Ramos (cell line): ENCODE measurements around the gene BCL2L12.
"Not testable (repeated sequence)": the region's sequence is repeated elsewhere in the genome, so short reads cannot be mapped to it uniquely, and the experiment has no call there.

ENCODE experiments used
- in situ Hi-C: fragments of 300-500 bp; cut with MboI; formaldehyde crosslinking; loops from one replicate; pipeline ENCODE4 v1.14.3; 2022; ENCODE audit warnings: low sequenced_read_pairs; ENCODE audit not compliant: unreplicated experiment

The BCL2L12 gene, protein sequence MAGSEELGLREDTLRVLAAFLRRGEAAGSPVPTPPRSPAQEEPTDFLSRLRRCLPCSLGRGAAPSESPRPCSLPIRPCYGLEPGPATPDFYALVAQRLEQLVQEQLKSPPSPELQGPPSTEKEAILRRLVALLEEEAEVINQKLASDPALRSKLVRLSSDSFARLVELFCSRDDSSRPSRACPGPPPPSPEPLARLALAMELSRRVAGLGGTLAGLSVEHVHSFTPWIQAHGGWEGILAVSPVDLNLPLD

DNA sequence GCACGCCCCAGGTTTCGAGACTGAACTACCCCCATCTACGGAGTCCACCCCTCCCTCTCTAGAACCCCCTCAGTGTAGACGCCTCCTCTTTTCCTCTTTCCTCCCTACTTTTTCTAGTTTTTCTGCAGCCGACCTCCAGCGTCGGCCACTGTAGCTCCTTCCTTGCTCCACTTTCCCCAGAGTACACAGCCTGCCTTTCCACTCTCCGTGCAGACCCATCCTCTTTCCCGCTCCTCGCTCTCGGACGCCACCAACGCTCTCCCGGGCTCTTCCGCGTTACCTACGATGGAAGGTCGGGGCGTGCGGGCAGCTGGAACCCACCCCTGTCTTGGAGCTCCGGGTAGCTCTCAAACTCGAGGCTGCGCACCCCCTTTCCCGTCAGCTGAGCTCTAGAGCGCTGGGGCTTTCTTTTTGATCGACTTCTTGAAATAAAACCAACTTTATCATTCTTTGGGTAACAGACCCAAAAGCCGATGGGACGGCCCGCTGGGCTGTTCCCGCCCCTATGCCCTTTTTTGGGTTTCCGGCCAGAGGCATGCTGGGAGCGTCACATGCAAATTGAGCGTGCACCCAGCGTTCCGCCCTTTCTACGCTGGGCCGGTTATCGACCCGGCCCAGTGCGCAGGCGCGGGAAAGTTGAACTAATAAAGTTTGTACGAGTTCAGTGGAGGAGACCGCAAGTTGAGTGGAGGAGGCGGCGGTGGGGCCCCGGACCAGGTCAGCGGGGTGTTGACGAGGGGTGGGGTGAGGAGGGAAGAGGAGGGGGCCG, at the start of gene BCL2L12, which contains the start of gene IRF3:
BCL2L12 (plus strand) TSS at position 583 of the 769 bp plus-strand sequence. CDS start 760 bp downstream, outside the sequence.
IRF3 (minus strand) TSS at position 507 of the 769 bp plus-strand sequence. CDS start 1,019 bp downstream, outside the sequence.
- in situ Hi-C loops: no loop called here

DNA sequence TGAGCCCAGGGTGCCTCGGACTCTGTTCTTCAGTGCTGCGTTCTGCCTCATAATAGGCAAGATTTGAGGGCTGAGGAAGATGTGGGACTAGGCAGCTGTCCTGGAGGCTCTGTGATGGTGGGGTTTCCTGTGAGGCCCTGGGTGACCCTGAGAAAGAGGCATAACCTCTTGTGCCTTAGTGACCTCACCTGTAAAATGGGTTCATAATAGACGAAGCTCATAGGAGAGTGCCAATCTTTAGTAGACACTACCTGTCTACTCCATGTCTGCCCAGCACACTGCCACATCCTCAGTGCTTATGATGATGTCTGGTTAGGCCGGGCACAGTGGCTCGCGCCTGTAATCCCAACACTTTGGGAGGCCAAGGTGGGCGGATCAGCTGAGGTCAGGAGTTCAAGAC, 49.2 kb upstream of the BCL2L12 start:
- in situ Hi-C loops: no loop called here

DNA sequence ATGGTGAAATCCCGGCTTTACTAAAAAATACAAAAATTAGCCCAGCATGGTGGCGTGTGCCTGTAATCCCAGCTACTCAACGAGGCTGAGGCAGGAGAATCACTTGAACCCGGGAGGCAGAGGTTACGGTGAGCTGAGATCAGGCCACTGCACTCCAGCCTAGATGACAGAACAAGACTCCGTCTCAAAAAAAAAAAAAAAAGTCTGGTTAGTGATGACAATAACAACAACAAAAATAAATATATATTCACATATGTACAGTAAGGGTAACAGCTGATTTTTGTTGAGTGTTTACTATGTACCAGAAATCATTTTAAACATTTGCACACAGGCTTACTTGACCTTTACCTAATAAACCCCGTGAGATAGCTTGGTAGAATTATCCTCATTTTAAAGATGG, 48.8 kb upstream of the BCL2L12 start:
- in situ Hi-C loops: no loop called here

DNA sequence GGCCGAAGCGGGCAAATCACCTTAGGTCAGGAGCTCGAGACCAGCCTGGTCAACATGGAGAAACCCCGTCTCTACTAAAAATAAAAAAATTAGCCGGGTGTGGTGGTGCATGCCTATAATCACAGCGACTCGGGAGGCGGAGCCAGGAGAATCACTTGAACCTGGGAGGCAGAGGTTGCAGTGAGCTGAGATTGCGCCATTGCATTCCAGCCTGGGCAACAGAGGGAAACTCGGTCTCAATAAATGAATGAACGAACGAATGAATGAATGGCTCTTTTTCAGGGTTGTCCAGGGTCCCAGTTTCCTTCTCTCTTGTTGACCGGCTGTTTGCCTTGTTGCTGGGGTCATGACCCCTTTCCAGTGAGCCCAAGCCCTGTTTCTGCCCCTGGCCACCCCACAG, 47.9 kb upstream of the BCL2L12 start:
- in situ Hi-C loops: not testable (repeated sequence)

DNA sequence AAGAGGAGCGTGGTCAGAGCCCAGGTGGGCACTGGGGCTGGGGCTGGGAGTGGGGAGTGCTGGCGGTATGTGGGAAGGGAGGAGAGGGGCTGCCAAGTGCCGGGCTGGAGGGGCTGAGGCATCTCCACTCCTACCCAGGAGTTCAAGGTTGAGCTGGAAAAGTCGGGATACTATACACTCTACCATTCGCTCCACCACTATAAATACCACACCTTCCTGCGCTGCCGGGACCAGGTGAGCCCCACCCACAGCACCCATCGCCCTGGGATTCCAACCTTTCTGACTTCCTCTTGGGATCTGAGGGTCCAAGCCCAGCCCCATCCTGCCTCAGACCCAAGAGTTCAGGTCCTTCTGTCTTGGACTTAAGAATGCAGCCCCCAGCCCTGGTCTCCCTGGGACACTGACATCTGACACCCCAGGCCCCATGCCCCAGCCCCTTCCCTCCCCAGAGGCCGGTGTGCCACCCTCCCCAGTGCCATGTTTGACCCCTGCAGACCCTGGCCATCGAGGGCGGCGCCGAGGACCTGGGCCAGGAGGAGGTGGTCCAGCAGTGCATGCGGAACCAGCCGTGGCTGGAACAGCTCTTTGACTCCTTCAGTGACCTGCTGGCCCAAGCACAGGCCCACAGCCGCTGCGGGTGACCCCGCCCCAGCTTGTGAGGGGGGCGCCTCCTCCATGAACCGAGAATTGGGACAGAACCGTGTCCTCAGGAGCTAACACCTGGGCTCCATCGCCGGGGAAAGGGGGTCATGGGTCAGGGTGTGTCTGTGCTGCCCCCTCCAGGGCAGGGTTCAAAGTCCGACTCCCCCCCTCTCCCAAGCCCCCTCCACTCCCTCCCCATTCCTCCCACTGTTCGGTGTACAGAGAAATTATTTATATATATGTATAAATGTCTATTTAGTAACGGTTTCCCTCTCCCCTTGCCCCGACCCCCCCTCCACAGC, 40.5 kb upstream of the BCL2L12 start:
- in situ Hi-C loops: no loop called here

DNA sequence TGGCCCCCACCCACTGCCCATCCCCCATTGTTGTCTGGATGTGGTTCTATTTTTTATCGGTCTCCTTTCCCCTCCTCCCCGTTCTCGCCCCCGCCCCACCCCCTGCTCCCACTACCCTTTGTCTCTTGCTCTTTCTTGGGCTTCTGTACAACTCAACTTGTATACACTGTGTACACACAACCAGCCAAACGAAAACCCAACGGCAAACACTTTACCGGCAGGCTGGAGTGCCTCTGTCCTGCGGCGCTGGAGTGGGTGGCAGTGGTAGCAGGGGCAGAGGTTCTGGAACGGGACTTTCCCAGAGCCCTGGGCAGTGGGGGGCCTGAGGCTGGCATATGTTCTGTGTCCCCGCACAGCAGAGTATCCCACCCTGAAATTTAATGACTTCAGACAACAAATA, 39.5 kb upstream of the BCL2L12 start:
- in situ Hi-C loops: no loop called here

DNA sequence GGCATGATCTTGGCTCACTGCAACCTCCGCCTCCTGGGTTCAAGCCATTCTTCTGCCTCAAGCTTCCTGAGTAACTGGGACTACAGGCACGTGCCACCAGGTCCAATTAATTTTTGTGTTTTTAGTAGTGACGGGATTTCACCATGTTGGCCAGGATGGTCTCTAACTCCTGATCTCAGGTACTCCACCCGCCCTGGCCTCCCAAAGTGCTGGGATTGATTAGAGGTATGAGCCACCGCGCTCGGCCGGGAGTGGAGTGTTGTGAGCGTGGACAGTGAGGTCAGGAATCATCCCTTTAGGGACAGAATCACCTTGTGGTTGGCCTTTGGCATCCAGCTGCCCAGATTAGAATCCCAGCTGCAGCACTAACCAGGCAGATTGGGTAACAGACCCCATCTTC, 36.1 kb upstream of the BCL2L12 start:
- in situ Hi-C loops: no loop called here

DNA sequence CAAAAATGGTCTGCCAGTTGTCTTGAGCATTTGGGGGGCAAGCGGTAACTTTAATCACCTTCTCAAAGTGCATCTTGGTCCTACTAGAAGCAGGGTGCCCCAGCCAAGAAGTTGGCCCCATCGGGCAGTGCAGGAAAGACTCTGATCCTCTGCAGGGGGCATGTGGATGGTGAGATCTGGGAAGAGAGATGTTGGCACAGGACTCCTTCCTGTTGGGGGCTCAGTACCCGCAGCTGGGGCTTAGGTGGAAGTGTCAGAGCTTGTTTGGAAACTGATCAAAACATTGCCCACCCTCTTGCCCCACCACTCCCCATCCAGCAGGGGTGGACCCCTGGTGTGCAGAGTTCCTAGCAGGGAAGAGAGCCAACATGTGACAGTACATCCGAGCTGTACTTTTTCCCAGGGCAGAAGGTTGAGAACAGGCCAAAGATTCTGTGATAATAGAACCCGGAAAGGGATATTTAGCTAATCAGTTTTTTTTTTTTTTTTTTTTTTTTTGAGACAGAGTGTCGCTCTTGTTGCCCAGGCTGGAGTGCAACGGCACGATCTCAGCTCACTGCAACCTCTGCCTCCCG, 34.6 kb upstream of the BCL2L12 start:
- in situ Hi-C loops: no loop called here

DNA sequence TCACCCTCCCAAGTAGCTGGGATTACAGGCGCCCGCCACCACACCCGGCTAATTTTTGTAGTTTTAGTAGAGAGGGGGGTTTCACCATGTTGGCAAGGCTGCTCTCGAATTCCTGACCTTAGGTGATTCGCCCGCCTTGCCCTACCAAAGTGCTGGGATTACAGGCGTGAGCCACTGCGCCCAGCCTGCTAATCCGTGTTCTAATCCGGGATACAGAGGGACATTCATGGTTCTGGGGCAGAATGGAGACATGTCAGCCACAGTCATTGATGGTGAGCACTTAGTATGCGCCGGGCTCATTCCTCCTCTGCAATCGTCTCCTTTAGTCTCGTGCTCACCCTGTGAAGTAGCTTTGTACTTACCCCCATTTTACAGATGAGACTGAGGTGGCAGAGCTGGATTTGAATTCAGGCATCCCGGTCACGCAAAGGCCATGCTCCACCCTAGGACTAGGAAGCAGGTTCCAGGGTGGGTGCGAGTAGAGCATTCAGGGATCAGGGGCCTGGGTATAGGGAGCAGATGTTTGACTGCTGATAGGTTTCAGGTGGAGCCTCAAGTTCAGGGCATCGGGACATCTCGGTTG, 34.0 kb upstream of the BCL2L12 start:
- in situ Hi-C loops: no loop called here

DNA sequence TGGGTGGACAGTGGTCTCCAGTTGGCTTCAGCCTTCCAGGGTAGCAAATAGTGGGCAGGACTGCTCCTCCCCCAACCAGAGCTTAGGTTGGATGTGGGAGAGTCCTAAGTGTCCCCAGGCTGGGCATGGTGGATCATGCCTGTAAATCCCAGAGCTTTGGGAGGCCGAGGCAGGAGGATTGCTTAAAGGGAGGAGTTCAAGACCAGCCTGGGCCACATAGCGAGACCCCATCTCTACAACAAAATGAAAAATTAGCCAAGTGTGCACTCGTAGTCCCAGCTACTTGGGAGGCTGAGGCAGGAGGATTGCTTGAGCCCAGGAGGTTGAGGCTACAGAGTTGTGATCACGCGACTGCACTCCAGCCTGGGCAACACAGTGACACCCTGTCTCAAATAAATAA, 33.2 kb upstream of the BCL2L12 start:
- in situ Hi-C loops: no loop called here

DNA sequence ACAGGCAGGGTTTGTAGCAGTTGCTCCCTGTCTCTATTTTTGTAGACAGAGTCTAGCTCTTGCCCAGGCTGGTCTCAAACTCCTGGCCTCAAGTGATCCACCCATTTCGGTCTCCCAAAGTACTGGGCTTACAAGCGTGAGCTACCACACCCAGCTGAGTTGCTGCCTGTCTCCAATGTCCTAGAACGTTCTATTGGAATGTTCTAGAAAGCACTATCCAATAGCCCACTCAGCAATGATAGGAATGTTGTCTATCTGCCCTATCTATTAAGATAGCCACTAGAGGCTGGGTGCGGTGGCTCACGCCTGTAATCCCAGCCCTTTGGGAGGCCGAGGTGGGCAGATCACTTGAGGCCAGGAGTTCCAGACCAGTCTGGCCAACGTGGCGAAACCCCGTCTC, 32.5 kb upstream of the BCL2L12 start:
- in situ Hi-C loops: not testable (repeated sequence)

DNA sequence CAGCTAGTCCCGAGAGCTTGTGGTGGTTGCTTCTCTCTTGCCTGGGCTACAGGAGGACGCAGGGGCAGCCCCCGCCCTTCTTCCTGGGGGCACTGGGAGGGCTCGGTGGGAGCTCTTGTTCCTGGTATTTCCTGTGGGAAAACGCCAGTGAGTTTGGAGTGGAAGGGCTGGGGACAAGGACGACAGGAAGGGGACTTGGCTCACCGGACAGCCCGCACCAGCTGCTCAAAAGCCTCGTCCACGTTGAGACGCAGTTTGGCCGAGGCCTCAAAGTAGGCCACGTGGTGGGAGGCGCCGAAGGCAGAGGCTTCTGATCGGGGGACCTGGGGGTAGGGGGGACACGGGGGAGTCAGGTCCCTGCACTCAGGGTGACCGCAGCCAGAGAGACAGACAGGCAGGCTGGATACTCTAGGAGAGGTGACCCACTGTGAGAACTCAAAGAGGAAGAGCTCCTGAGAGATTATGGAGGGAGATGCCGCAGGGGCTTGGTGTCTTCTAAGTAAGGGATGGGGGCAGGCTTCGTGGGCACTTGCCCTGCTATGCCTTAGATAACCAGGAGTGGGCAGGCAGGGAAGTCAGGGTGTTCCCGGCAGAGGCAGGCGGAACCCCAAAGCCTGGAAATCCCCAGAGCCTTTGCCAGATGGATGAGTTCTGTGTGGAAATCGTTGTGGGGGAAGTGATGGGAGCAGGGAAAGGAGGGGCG, 30.1 kb upstream of the BCL2L12 start:
- in situ Hi-C loops: no loop called here

DNA sequence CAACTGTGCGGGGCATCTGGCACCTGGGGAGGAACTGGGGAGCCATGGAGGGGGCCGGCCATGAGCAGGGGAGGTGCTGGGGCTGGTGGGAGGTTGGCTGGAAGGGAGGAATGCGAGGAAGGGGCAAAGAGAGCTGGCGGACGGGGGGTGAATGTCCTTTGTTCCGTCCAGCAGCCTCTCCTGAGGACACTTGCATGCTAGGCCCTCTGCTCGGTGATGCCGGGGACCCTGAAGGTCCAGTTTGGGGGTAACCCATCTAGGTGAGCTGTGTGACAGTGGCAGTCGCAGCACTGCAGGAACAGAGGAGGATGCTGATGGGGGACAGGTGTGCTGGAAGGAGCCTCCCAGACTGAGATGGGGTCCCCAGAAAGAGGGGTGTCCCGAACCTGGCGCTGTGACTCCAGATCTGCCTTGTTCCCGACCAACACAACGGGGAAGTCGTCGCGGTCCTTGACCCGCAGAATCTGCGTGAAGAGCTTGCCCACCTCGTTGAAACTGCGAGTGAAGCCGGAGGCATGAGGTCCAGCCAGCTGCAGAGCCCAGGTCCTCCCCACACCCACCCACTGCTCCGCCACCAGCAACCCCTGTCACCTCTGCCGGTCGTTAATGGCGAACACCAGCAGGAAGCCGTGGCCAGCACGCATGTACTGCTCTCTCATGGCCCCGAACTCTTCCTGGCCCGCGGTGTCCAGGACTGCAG, 29.4 kb upstream of the BCL2L12 start:
- in situ Hi-C loops: no loop called here

DNA sequence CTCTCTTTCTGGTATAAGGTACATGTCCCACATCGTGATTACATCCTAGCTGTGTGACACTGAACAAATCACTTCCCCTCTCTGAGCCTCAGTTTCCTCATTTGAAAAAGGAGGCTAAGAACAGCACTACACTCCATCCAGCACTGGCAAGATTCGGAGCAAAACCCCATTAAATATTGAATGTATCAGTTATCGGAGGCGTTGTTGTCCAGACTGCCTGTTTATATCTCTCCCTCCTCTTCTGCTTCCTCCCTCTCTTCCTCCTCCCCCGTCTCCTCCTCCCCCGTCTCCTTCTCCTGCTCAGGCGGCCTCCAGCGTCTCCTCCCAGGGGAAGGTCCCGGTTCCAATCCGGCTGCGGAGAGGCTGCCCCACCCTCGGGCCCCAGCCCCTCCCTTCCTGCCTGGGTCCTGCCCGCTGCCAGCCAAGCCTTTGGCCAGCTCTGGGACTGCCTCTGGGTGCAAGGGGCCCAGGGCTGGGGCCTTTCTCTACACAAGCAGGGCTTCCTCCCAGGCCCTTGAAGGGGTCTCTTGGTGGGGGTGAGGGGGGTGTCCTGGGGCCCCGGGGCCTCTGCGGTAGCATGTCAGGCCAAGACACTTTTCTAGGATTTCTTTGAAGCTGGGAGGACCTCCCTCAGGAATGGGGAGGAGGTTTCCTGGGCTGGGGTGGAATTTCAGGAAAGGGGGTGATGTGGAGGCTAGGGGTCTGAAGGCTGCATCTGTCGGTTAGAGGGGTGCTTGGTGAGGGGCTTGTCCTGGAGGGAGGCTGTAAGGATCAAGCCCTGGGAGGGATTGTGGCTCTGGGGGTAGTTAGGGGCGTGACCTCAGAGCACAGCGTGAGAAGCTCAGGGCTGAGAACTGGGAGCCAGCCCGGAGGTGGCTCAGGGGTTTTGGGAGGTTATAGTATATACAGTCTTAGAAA, 27.7 kb upstream of the BCL2L12 start:
- in situ Hi-C loops: no loop called here

DNA sequence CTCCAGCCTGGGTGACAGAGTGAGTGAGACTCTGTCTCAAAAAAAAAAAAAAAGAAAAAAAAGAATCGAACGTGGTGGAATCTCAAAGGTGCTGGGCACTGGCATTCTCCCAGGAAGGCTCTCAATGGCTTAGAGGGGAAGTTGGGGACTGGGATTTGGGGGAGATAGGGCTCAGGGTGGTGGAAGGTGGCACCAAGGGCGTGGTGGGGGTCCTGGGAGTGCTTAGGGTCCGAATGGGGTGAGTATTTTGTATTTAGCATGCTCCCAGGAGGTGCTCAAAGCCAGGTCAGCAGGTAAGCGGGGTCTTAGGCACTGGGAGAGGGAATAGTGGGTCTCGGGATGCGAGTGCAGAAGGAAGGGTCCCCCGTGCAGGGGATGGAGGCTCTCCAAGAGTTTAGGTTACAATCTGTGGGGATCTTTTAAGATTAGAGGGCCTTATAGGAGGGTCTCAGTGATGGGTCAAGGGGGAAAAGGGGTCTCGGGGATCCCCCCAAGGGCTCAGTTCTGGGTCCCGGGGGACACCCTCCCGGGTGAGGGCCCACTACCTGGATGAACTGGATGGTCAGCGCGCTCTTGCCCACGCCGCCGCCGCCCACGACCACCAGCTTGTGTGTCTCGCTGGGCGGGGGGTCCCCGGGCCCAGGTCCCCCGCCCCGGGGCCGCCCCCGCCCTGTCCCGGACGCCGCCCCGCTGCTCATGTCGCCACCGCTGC, 26.2 kb upstream of the BCL2L12 start:
- in situ Hi-C loops: no loop called here

DNA sequence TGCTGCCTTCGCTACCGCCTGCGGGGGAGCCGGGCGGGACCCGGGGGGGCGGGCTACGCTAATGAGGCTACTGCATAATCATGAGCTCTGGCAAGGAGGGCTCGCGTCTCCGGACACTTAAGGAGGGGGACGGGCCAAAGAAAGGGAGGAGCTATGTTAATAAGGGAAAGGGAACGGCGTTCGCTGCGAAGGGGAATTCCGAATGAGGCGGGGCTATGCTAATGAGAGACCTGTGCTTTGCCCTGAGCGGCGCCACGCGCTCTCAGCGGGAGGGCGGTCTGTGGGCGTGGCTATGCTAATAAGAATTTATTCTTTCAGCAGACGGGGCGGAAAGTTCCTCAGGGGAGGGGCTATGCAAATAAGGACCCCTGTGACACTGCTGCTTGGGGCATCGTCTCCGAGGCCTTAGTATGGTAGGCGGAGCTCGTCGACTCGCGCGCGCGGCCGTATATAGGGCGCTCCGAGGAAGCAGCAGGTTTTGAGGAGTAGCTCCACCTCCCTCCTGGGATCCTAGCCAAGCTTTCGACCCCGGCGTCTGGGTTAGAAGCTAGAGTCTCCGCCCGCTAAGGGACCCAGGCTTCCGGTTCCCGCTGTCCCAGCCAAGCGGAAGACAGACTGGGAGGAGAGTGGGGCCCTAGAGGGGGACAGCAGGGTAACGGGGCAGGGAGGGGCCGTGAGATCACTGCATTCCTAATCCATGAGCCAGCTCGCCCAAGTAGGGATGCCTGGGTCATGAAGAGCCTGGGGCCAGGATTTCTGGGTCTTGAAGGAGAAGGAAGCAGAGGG, 25.4 kb upstream of the BCL2L12 start, which contains the start of gene RRAS:
RRAS (minus strand) TSS at position 31 of the 786 bp plus-strand sequence. CDS start 45 bp downstream, outside the sequence.
- in situ Hi-C loops: no loop called here
